Neutrophil (primary cell): ENCODE measurements around the gene PIK3CD.

Source experiments
- H3K27ac ChIP-seq: fragments of 200-600 bp; sonication (generic); 2 replicates; pipeline ENCODE4 v1.5.1; 2016; ENCODE audit warnings: mild to moderate bottlenecking, moderate library complexity
- H3K27me3 ChIP-seq: fragments of 200-600 bp; sonication (generic); 2 replicates; pipeline ENCODE4 v1.6.0; 2016; ENCODE audit warnings: mild to moderate bottlenecking
- H3K36me3 ChIP-seq: fragments of 200-600 bp; sonication (generic); 2 replicates; pipeline ENCODE4 v1.5.1; 2017
- H3K4me1 ChIP-seq, 2 experiments: fragments of 200-600 bp in 1 of 2; sonication (generic) in 1 of 2; 1 replicate in 1 of 2; 2 replicates in 1 of 2; pipeline versions ENCODE4 v1.5.1 to v1.6.1; 2013 to 2016; ENCODE audit warnings: low read depth in 1 of 2, low read length in 1 of 2, mild to moderate bottlenecking in 1 of 2, moderate library complexity in 1 of 2; ENCODE audit not compliant: control insufficient read depth in 1 of 2, insufficient read depth in 1 of 2
- H3K4me3 ChIP-seq, 2 experiments: fragments of 200-600 bp in 1 of 2; sonication (generic) in 1 of 2; 1 replicate in 1 of 2; 2 replicates in 1 of 2; pipeline ENCODE4 v1.5.1; 2013 to 2016; ENCODE audit warnings: low read depth in 1 of 2, low read length in 1 of 2, mild to moderate bottlenecking in 1 of 2, moderate library complexity in 1 of 2
- H3K9me3 ChIP-seq: fragments of 200-600 bp; sonication (generic); 2 replicates; pipeline ENCODE4 v1.5.1; 2016
- CTCF ChIP-seq: fragments of 200-600 bp; sonication (generic); IDR thresholded peaks from 2 replicates; pipeline ENCODE4 v1.5.1; 2016; ENCODE audit warnings: antibody characterized with exemption

Gene PIK3CD

GRCh38 chr1:9680828-9681227 is 29.3 kb downstream of the PIK3CD start:
- Histone ChIP-seq H3K9me3 (no peaks in the 10 kb centered on the region), H3K27ac (peak overlapping the region; percentile 70), H3K4me3 (no peak overlapping the region), H3K36me3 (peaks cover 61% of the 10 kb centered on the region), H3K27me3 (no peaks in the 10 kb centered on the region), H3K4me1 (peaks cover 45 to 69% of the 10 kb centered on the region in 2 experiments)
- no peak for TF ChIP-seq CTCF

- TF ChIP-seq CTCF: no peak
- peak overlapping the region; percentile 70 for H3K27ac ChIP-seq
- H3K4me3 ChIP-seq: no peak overlapping the region
Measured at GRCh38 chr1:9684801-9685200, 33.3 kb downstream of the PIK3CD start.

GRCh38 chr1:9687120-9687873 is 35.8 kb downstream of the PIK3CD start:
- TF ChIP-seq CTCF: peak; percentile 7
- Histone ChIP-seq H3K36me3 (peaks cover 42% of the 10 kb centered on the region), H3K9me3 (no peaks in the 10 kb centered on the region), H3K27ac (peak overlapping the region; percentile 70), H3K4me1 (peaks cover 84 to 87% of the 10 kb centered on the region in 2 experiments), H3K27me3 (no peaks in the 10 kb centered on the region), H3K4me3 (peak overlapping the region; percentile 54 to 68)

More at GRCh38 chr1:9684801-9685200, 33.3 kb downstream of the PIK3CD start:
- Histone ChIP-seq H3K9me3 (no peaks in the 10 kb centered on the region), H3K27me3 (no peaks in the 10 kb centered on the region), H3K4me1 (peaks cover 77 to 88% of the 10 kb centered on the region in 2 experiments), H3K36me3 (peaks cover 50% of the 10 kb centered on the region)

GRCh38 chr1:9687874-9688582 is 36.5 kb downstream of the PIK3CD start:
- Histone ChIP-seq H3K4me3 (peak overlapping the region; percentile 54 to 68), H3K36me3 (peaks cover 44% of the 10 kb centered on the region), H3K27me3 (no peaks in the 10 kb centered on the region), H3K4me1 (peaks cover 83 to 84% of the 10 kb centered on the region in 2 experiments), H3K27ac (peak overlapping the region; percentile 70), H3K9me3 (no peaks in the 10 kb centered on the region)
- no peak for TF ChIP-seq CTCF

- TF ChIP-seq CTCF: no peak
- H3K27me3 ChIP-seq: no peaks in the 10 kb centered on the region
- peak overlapping the region; percentile 62 for H3K27ac ChIP-seq
- H3K4me3 ChIP-seq: peak overlapping the region; percentile 54 to 68
- peaks cover 77 to 80% of the 10 kb centered on the region in 2 experiments for H3K4me1 ChIP-seq
- H3K9me3 ChIP-seq: no peaks in the 10 kb centered on the region
- H3K36me3 ChIP-seq: peaks cover 49% of the 10 kb centered on the region
Measured at GRCh38 chr1:9688599-9688998, 37.1 kb downstream of the PIK3CD start.
